ENCODE measurements around the gene PGGHG. TPM values are rescaled to one million over a fixed set of nuclear protein-coding genes. Genes with fewer than 3 reads are reported as not detected.
A peak's percentile ranks its signal among the peaks of the same experiment; 100 is the strongest.

The PGGHG gene
- total and polyA plus RNA-seq, 2 of the 13 experiments (the other 11 are each of a cell fraction or from before 2014, with no cell fraction given) = 5.9 to 14.8 TPM

DNA sequence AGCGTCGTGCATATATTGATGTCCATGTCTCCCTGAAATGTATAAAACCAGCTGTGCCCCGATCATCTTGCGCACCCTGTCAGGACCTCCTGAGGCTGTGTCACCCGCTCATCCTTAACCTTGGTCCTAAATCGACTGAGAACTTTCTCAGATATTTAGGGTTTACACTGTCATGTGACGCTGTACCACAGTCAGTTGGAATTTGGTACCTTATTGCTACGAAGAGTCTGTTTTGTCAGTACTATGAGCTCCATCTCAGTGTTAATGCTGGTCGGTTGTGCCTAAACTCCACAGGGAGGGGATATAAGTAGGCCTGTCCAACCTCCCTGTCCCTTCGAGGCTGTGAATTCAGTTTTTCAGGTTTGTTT lies 16.9 kb downstream of the PGGHG start:
- in situ Hi-C loops (cut with HindIII; ENCODE audit: extremely low pct_ligation_motif_present, low pct_unique_long_range_greater_than_20kb) = no loop called here
- no peak for FAIRE-seq
- TF ChIP-seq AFF4 (CRISPR knock-in tag; IDR thresholded peaks at IDR 0.05) = no peak
- no peak for TF ChIP-seq ZNF570 (CRISPR knock-in tag; IDR thresholded peaks at IDR 0.05; ENCODE audit: borderline replicate concordance)
- TF ChIP-seq IKZF4 (CRISPR knock-in tag; IDR thresholded peaks at IDR 0.05; ENCODE audit: borderline replicate concordance, low read depth, not compliant biosample characterization) = no peak
- TF ChIP-seq ELF3 (CRISPR knock-in tag; IDR thresholded peaks at IDR 0.05) = 0 out of 2 replicates have a peak, but pooled peaks have one; percentile 7
- peak; percentile 4; the same call in 1 of the 2 replicates for TF ChIP-seq ZFX (CRISPR knock-in tag; IDR thresholded peaks at IDR 0.05; ENCODE audit: low read depth)
- no peak for TF ChIP-seq ZNF790 (CRISPR knock-in tag; IDR thresholded peaks at IDR 0.05; ENCODE audit: borderline replicate concordance)
- peak; percentile 24; the same call in 1 of the 2 replicates for TF ChIP-seq GFI1 (CRISPR knock-in tag; IDR thresholded peaks at IDR 0.05; ENCODE audit: borderline replicate concordance)
- TF ChIP-seq, protein P1, sequence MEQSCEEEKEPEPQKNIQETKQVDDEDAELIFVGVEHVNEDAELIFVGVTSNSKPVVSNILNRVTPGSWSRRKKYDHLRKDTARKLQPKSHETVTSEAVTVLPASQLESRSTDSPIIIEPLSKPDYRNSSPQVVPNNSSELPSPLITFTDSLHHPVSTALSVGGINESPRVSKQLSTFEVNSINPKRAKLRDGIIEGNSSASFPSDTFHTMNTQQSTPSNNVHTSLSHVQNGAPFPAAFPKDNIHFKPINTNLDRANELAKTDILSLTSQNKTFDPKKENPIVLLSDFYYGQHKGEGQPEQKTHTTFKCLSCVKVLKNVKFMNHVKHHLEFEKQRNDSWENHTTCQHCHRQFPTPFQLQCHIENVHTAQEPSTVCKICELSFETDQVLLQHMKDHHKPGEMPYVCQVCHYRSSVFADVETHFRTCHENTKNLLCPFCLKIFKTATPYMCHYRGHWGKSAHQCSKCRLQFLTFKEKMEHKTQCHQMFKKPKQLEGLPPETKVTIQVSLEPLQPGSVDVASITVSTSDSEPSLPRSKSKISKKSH (CRISPR knock-in tag; IDR thresholded peaks at IDR 0.05; ENCODE audit: borderline replicate concordance) = no peak
- no peak for TF ChIP-seq TMF1 (CRISPR knock-in tag; IDR thresholded peaks at IDR 0.05; ENCODE audit: low read depth)
- TF ChIP-seq MBD4 (IDR thresholded peaks at IDR 0.05; ENCODE audit: borderline replicate concordance, low read length) = no peak
- TF ChIP-seq ZNF644 (CRISPR knock-in tag; IDR thresholded peaks at IDR 0.05; ENCODE audit: low read depth) = no peak
- TF ChIP-seq ATF1 (CRISPR knock-in tag; IDR thresholded peaks at IDR 0.05) = no peak
- no peak for TF ChIP-seq SRSF1 (optimal IDR thresholded peaks at IDR 0.05; ENCODE audit: low read depth, low read length)
- 0 out of 2 replicates have a peak, but pooled peaks have one; percentile 6 for TF ChIP-seq TAF1 (CRISPR knock-in tag; IDR thresholded peaks at IDR 0.05)
- TF ChIP-seq ETV6 (CRISPR knock-in tag; conservative IDR thresholded peaks at IDR 0.05) = no peak

More for the DNA sequence above, 16.9 kb downstream of the PGGHG start:
- peaks cover 55% of the 10 kb centered on the region for H3K4me1 ChIP-seq (ENCODE audit: insufficient read depth, low read length)
- no peaks in the 10 kb centered on the region for H3K9me3 ChIP-seq (ENCODE audit: low read length)
- ChIA-PET POLR2A (interaction anchor here (0.9 to 2.9 kb wide), 11 partner anchors 9 to 144 kb away, joined by 3 to 21 read pairs (median 3); partner anchors contain the start of genes PTDSS2 and RIC8A), CTCF (ENCODE audit: low intra/inter-chr PET ratio, low total read pairs) (no interaction called here)
- DNase-seq (ENCODE audit: low spot score) = no peak
- peaks cover 7% of the 10 kb centered on the region for H3K79me2 ChIP-seq (ENCODE audit: insufficient read depth, low read length)
- H3K36me3 ChIP-seq (replicated peaks in 1 of 2; ENCODE audit: control insufficient read depth in 1 of 2, insufficient read depth in 2 of 2, low read length in 2 of 2) = no peaks in the 10 kb centered on the region
- no peak for ATAC-seq
- H3K9ac ChIP-seq (ENCODE audit: insufficient read depth, low read depth, low read length) = peak overlapping the region; percentile 10; the same call in 1 of the 2 replicates
- peak overlapping the region in 1 of 3 experiments; percentile 27; a peak in 1 of 6 replicates for H3K4me3 ChIP-seq (replicated peaks in 1 of 3; ENCODE audit: insufficient read depth in 1 of 3, low read depth in 2 of 3, low read length in 3 of 3)
- WGBS (ENCODE audit: low lambda C conversion rate) = 39% methylated on average over 10 of the region's 10 CpGs
- BruUV-seq (replicated peaks) = no TSS peak
- H3K27ac ChIP-seq (ENCODE audit: extremely low read length, insufficient read depth, low read length) = no peak overlapping the region
- H3K27me3 ChIP-seq (ENCODE audit: control insufficient read depth in 1 of 2, insufficient read depth in 2 of 2, low read length in 2 of 2) = no peaks in the 10 kb centered on the region
- H2AFZ ChIP-seq (ENCODE audit: low read length) = peak overlapping the region; percentile 71
- intact Hi-C loops (cut with micrococcal nuclease; ENCODE audit: unreplicated experiment) = loop anchor here (5.0 kb wide), 1 partner anchor 51 kb away; no protein-coding TSS in a partner anchor
- peak overlapping the region; percentile 56 for H3K4me2 ChIP-seq (ENCODE audit: low read depth, low read length)
- no peaks in the 10 kb centered on the region for H4K20me1 ChIP-seq (ENCODE audit: insufficient read depth, low read length)
